Osteocyte (in vitro differentiated cells): ENCODE results near the gene UBE2D1. TPM values are rescaled to one million over a fixed set of nuclear protein-coding genes. Genes with fewer than 3 reads are reported as not detected.
A peak's percentile ranks its signal among the peaks of the same experiment; 100 is the strongest.

Source experiments
- DNase-seq: peaks from one replicate; pipeline ENCODE4 v3.0.0; 2021; ENCODE audit warnings: mixed read lengths; ENCODE audit not compliant: unreplicated experiment; ENCODE audit errors: extremely low spot score
- H3K27ac Mint-ChIP-seq: one replicate; pipeline ENCODE4 v1.8.0; 2021; ENCODE audit warnings: mild to moderate bottlenecking, mixed read lengths; ENCODE audit not compliant: unreplicated experiment
- H3K27me3 Mint-ChIP-seq: one replicate; pipeline ENCODE4 v1.8.0; 2021; ENCODE audit warnings: mixed read lengths; ENCODE audit not compliant: unreplicated experiment
- H3K36me3 Mint-ChIP-seq: one replicate; pipeline ENCODE4 v1.8.0; 2021; ENCODE audit warnings: mixed read lengths; ENCODE audit not compliant: unreplicated experiment
- H3K4me1 Mint-ChIP-seq: one replicate; pipeline ENCODE4 v1.8.0; 2021; ENCODE audit warnings: mixed read lengths; ENCODE audit not compliant: unreplicated experiment
- H3K4me3 Mint-ChIP-seq: one replicate; pipeline ENCODE4 v1.8.0; 2021; ENCODE audit warnings: mild to moderate bottlenecking, moderate library complexity, mixed read lengths; ENCODE audit not compliant: unreplicated experiment
- H3K9me3 Mint-ChIP-seq: one replicate; pipeline ENCODE4 v1.8.0; 2021; ENCODE audit warnings: mixed read lengths; ENCODE audit not compliant: unreplicated experiment
- total RNA-seq: library from RNA; stranded (reverse); gene quantifications from 2 replicates; pipeline ENCODE4 v1.2.1, GENCODE V29; 2021
- TF ChIP-seq, protein P1 (sequence below): fragments of 200-600 bp; sonication (generic); IDR thresholded peaks from 2 replicates; pipeline ENCODE4 v1.5.0; 2021; ENCODE audit warnings: antibody characterized with exemption, mild to moderate bottlenecking, moderate library complexity

The UBE2D1 gene
- total RNA-seq, 1 donor from 2014 or later = 16.4 TPM

- Mint-ChIP-seq H3K27me3 (peaks cover 23% of the 10 kb centered on the region), H3K27ac (peak overlapping the region; percentile 78), H3K4me3 (peak overlapping the region; percentile 93), H3K4me1 (peaks cover 24% of the 10 kb centered on the region), H3K36me3 (peaks cover 3% of the 10 kb centered on the region), H3K9me3 (no peaks in the 10 kb centered on the region)
- no peak for DNase-seq
- TF ChIP-seq, protein P1, sequence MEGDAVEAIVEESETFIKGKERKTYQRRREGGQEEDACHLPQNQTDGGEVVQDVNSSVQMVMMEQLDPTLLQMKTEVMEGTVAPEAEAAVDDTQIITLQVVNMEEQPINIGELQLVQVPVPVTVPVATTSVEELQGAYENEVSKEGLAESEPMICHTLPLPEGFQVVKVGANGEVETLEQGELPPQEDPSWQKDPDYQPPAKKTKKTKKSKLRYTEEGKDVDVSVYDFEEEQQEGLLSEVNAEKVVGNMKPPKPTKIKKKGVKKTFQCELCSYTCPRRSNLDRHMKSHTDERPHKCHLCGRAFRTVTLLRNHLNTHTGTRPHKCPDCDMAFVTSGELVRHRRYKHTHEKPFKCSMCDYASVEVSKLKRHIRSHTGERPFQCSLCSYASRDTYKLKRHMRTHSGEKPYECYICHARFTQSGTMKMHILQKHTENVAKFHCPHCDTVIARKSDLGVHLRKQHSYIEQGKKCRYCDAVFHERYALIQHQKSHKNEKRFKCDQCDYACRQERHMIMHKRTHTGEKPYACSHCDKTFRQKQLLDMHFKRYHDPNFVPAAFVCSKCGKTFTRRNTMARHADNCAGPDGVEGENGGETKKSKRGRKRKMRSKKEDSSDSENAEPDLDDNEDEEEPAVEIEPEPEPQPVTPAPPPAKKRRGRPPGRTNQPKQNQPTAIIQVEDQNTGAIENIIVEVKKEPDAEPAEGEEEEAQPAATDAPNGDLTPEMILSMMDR = no peak
These were observed 650 bp downstream of the UBE2D1 start for GRCh38 chr10:58335306-58336005.

DNA sequence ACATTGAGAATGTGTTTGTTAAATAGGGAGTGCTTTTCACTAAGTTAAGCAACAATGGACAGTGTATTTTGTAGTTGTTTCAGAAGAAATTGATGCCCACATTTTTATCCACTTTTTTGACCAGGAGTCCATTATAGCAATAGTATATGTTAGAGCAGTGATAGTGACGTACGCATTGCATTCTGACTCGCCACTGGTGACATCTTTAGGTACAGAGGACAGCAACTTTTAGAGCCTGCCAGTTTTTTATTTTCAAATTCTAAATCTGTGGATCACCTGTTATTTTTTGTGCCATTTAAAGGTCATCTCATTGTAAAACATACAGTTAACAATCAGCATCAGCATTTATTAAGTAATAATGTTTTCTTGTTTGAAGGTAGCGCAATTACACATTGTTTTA, 1.4 kb downstream of the UBE2D1 start:
- H3K27ac Mint-ChIP-seq = no peak overlapping the region
- no peak for DNase-seq
- peaks cover 15% of the 10 kb centered on the region for H3K27me3 Mint-ChIP-seq
- TF ChIP-seq, protein P1 = no peak
- H3K9me3 Mint-ChIP-seq = no peaks in the 10 kb centered on the region
- H3K4me3 Mint-ChIP-seq = peak overlapping the region; percentile 93
- peaks cover 24% of the 10 kb centered on the region for H3K4me1 Mint-ChIP-seq
- peaks cover 3% of the 10 kb centered on the region for H3K36me3 Mint-ChIP-seq

- TF ChIP-seq, protein P1 = no peak
- peaks cover 8% of the 10 kb centered on the region for H3K36me3 Mint-ChIP-seq
- peaks cover 9% of the 10 kb centered on the region for H3K4me1 Mint-ChIP-seq
- H3K4me3 Mint-ChIP-seq = no peak overlapping the region
- no peak for DNase-seq
- no peaks in the 10 kb centered on the region for H3K9me3 Mint-ChIP-seq
- H3K27ac Mint-ChIP-seq = no peak overlapping the region
- no peaks in the 10 kb centered on the region for H3K27me3 Mint-ChIP-seq
These were observed 6.6 kb downstream of the UBE2D1 start for GRCh38 chr10:58341422-58341821.

DNA sequence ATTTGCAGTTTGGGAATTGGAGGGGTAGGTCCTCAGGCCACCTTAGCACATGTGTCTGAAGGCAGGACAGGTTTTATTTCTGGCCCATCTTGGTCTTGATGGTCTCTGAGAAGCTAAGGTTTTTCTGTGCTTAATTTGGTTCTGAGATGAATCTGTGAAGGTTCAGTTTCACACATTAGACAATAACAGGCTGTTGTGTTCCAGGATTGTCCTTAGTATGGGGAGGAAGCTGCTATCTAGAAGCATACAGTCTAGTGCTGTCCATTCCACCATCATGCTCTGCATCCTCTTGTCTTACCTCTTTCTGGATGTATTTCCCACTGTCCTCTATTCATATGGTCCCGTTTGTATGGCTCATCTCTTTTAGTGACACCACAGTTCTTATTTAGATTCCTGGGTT, 7.1 kb downstream of the UBE2D1 start:
- Mint-ChIP-seq H3K4me3 (no peak overlapping the region), H3K4me1 (peaks cover 5% of the 10 kb centered on the region), H3K27ac (no peak overlapping the region), H3K36me3 (peaks cover 10% of the 10 kb centered on the region), H3K9me3 (no peaks in the 10 kb centered on the region), H3K27me3 (no peaks in the 10 kb centered on the region)
- TF ChIP-seq, protein P1 = no peak
- no peak for DNase-seq

DNA sequence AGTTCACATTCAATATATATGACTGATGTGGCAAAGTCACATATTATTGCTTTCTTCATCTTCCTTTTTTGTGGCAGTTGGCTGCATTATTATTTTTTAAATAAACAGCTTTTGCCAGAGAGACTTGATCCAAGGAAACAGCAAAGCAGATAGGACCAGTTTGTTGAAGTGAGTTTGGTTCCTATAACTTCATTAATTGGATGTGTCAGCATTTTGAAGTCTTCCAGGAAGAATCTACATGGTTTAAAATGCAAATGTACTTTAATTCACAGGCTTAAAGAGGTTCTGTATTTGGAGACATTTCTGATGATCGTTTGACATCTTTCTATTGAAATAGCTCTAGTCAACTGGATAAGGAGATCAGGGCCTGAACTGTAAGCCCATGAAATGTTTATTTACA, 13.2 kb downstream of the UBE2D1 start:
- H3K27me3 Mint-ChIP-seq = no peaks in the 10 kb centered on the region
- no peak overlapping the region for H3K4me3 Mint-ChIP-seq
- no peaks in the 10 kb centered on the region for H3K9me3 Mint-ChIP-seq
- TF ChIP-seq, protein P1 = no peak
- peaks cover 15% of the 10 kb centered on the region for H3K4me1 Mint-ChIP-seq
- peaks cover 7% of the 10 kb centered on the region for H3K36me3 Mint-ChIP-seq
- no peak for DNase-seq
- H3K27ac Mint-ChIP-seq = no peak overlapping the region
